Endodermal cell (in vitro differentiated cells): ENCODE measurements around the gene LRRC53. TPM values are rescaled to one million over a fixed set of nuclear protein-coding genes. Genes with fewer than 3 reads are reported as not detected.
A peak's percentile ranks its signal among the peaks of the same experiment; 100 is the strongest.

Experiments
- DNase-seq: peaks from one replicate; pipeline ENCODE4 v3.0.0-alpha.2; 2017
- H3K27ac ChIP-seq: 2 replicates; pipeline ENCODE4 v1.5.1; 2013; ENCODE audit warnings: mild to moderate bottlenecking, low read depth, low read length, moderate library complexity
- H3K27me3 ChIP-seq: 2 replicates; pipeline ENCODE4 v1.6.1; 2013; ENCODE audit warnings: mild to moderate bottlenecking, low read length, moderate library complexity; ENCODE audit not compliant: insufficient read depth, control insufficient read depth, poor library complexity, severe bottlenecking
- H3K36me3 ChIP-seq: 2 replicates; pipeline ENCODE4 v1.7.0; 2013; ENCODE audit warnings: mild to moderate bottlenecking, low read length, moderate library complexity; ENCODE audit not compliant: control insufficient read depth, insufficient read depth
- H3K4me1 ChIP-seq: one replicate; pipeline ENCODE4 v1.7.0; 2013; ENCODE audit warnings: low read length; ENCODE audit not compliant: control insufficient read depth, insufficient read depth
- H3K4me3 ChIP-seq: 2 replicates; pipeline ENCODE4 v1.5.1; 2013; ENCODE audit warnings: mild to moderate bottlenecking, low read length, moderate library complexity
- H3K9ac ChIP-seq: 2 replicates; pipeline ENCODE4 v1.6.1; 2013; ENCODE audit warnings: mild to moderate bottlenecking, low read length, moderate library complexity; ENCODE audit not compliant: poor library complexity, severe bottlenecking; ENCODE audit errors: extremely low read depth
- H3K9me3 ChIP-seq: 2 replicates; pipeline ENCODE4 v1.6.1; 2013; ENCODE audit warnings: mild to moderate bottlenecking, low read length, moderate library complexity; ENCODE audit not compliant: control insufficient read depth
- H3K27ac Mint-ChIP-seq: 2 replicates; pipeline ENCODE4 v1.8.0; 2020; ENCODE audit warnings: mixed read lengths
- H3K27me3 Mint-ChIP-seq: 2 replicates; pipeline ENCODE4 v1.8.0; 2021; ENCODE audit warnings: mild to moderate bottlenecking, mixed read lengths; ENCODE audit not compliant: insufficient read depth
- H3K36me3 Mint-ChIP-seq: 2 replicates; pipeline ENCODE4 v1.8.0; 2020; ENCODE audit warnings: low read depth, mixed read lengths
- H3K4me1 Mint-ChIP-seq: 2 replicates; pipeline ENCODE4 v1.8.0; 2020; ENCODE audit warnings: mixed read lengths
- H3K4me3 Mint-ChIP-seq: 2 replicates; pipeline ENCODE4 v1.8.0; 2020; ENCODE audit warnings: mild to moderate bottlenecking, moderate library complexity, mixed read lengths
- H3K9me3 Mint-ChIP-seq: 2 replicates; pipeline ENCODE4 v1.8.0; 2020; ENCODE audit warnings: mild to moderate bottlenecking, mixed read lengths
- CTCF ChIP-seq: fragments of 200-600 bp; sonication (generic); conservative IDR thresholded peaks from 2 replicates; pipeline ENCODE4 v1.5.0; 2021; ENCODE audit warnings: antibody characterized with exemption, mild to moderate bottlenecking
- WGBS, 2 experiments: methylation state at CpG; one replicate each; pipeline versions ENCODE4 v1.1.5 to v1.1.7; 2013; ENCODE audit warnings: missing lambda C conversion rate in 2 of 2, mixed read lengths in 1 of 2; ENCODE audit not compliant: insufficient coverage in 1 of 2, insufficient read length in 1 of 2; 5-methylcytosine and 5-hydroxymethylcytosine counted together
- total RNA-seq, 2 donors: library from RNA; stranded (reverse); fragmentation: NEBNext Ultra II Directional in 1 of 2; extraction: Animal tissue kit (Norgen Biotek cat#: 25700) in 1 of 2; gene quantifications; 2 replicates in 1 of 2; 3 replicates in 1 of 2; pipeline ENCODE4 v1.2.1, GENCODE V29; 2021

The LRRC53 gene
- total RNA-seq, 2 donors from 2014 or later, result not detected

- Histone ChIP-seq H3K4me1 (no peaks in the 10 kb centered on the region), H3K9me3 (no peaks in the 10 kb centered on the region), H3K36me3 (no peaks in the 10 kb centered on the region), H3K27me3 (no peaks in the 10 kb centered on the region), H3K27ac (no peak overlapping the region), H3K4me3 (no peak overlapping the region), H3K9ac (no peak overlapping the region)
- Mint-ChIP-seq H3K4me3 (no peak overlapping the region), H3K4me1 (peaks cover 13% of the 10 kb centered on the region), H3K36me3 (no peaks in the 10 kb centered on the region), H3K27ac (no peak overlapping the region), H3K9me3 (no peaks in the 10 kb centered on the region), H3K27me3 (peaks cover 9% of the 10 kb centered on the region)
- peak; percentile 72 for DNase-seq
- 54 to 94% methylated on average over 3 to 4 of the region's 4 CpGs for WGBS, 2 experiments
- no peak for TF ChIP-seq CTCF
These were observed 10.0 kb downstream of the LRRC53 start for GRCh38 chr1:74502432-74502831.

DNA sequence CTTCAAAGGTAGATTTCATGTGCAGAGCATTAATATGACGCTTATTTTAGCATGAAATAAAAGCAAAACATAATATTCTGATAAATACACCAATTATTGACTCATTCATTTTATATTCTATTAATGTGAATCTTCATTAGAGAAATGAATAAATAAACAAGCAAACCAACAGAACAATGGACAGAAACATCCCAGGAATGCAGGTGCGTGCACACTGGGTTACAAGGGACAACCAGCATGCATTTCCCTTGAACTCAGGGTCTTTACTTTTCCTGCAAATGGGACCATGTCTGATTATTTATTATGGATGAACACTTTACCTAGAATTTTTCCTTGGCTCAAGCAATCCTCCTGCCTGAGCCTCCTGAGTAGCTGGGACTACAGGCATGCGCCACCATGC is 13.5 kb downstream of the LRRC53 start:
- 80 to 88% methylated on average over 2 of the region's 3 CpGs for WGBS, 2 experiments
- no peaks in the 10 kb centered on the region for H3K36me3 ChIP-seq
- no peak for DNase-seq
- H3K4me3 ChIP-seq, result no peak overlapping the region
- no peak overlapping the region for H3K27ac Mint-ChIP-seq
- no peak overlapping the region for H3K4me3 Mint-ChIP-seq
- H3K9ac ChIP-seq, result no peak overlapping the region
- H3K9me3 Mint-ChIP-seq, result no peaks in the 10 kb centered on the region
- H3K4me1 ChIP-seq, result no peaks in the 10 kb centered on the region
- no peak for TF ChIP-seq CTCF
- no peaks in the 10 kb centered on the region for H3K36me3 Mint-ChIP-seq
- H3K27ac ChIP-seq, result no peak overlapping the region
- no peaks in the 10 kb centered on the region for H3K27me3 ChIP-seq
- no peaks in the 10 kb centered on the region for H3K4me1 Mint-ChIP-seq
- no peaks in the 10 kb centered on the region for H3K9me3 ChIP-seq
- H3K27me3 Mint-ChIP-seq, result no peaks in the 10 kb centered on the region

DNA sequence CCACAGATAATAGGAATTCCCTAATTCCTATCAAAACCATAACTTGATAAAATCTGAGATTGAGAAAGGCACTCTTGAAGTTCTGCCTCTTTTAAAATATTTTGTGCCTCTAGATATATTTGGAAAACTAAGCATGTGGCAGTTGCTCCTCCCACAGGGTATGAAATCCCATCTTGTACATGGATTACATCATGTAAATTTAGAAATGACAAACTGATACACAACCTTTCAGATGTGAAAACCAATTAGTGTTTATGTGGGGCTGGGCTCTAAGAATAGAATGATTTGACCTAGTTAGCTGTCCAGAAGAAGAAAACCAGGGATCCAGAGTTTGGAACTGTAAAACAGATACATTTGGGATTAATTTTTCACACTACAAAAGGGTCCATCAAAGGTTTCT is 15.7 kb downstream of the LRRC53 start:
- Histone ChIP-seq H3K9ac (no peak overlapping the region), H3K27me3 (no peaks in the 10 kb centered on the region), H3K9me3 (no peaks in the 10 kb centered on the region), H3K4me3 (no peak overlapping the region), H3K36me3 (no peaks in the 10 kb centered on the region), H3K4me1 (no peaks in the 10 kb centered on the region), H3K27ac (no peak overlapping the region)
- Mint-ChIP-seq H3K9me3 (no peaks in the 10 kb centered on the region), H3K27ac (no peak overlapping the region), H3K27me3 (no peaks in the 10 kb centered on the region), H3K36me3 (no peaks in the 10 kb centered on the region), H3K4me1 (no peaks in the 10 kb centered on the region), H3K4me3 (no peak overlapping the region)
- no peak for TF ChIP-seq CTCF
- DNase-seq, result no peak
